Neuronal stem cell (in vitro differentiated cells): Measurements from ENCODE around the gene UCN2.

Source experiments
- DNase-seq: peaks from one replicate; pipeline ENCODE4 v3.0.0-alpha.2; 2013; ENCODE audit warnings: low spot score
- H2AFZ ChIP-seq: one replicate; pipeline ENCODE4 v1.6.1; 2013; ENCODE audit warnings: mild to moderate bottlenecking, low read length, inconsistent platforms
- H2AK5ac ChIP-seq: 2 replicates; pipeline ENCODE4 v1.6.1; 2013; ENCODE audit warnings: low read depth, mild to moderate bottlenecking, inconsistent platforms, low read length, moderate library complexity, mixed read lengths
- H2BK120ac ChIP-seq: 2 replicates; pipeline ENCODE4 v1.6.1; 2013; ENCODE audit warnings: low read depth, mild to moderate bottlenecking, inconsistent platforms, low read length, moderate library complexity, mixed read lengths
- H2BK12ac ChIP-seq: one replicate; pipeline ENCODE4 v1.6.1; 2013; ENCODE audit warnings: low read length, inconsistent platforms
- H2BK15ac ChIP-seq: 2 replicates; pipeline ENCODE4 v1.6.1; 2013; ENCODE audit warnings: mild to moderate bottlenecking, low read length, inconsistent platforms, mixed read lengths
- H2BK5ac ChIP-seq: one replicate; pipeline ENCODE4 v1.6.1; 2013; ENCODE audit warnings: inconsistent platforms, mild to moderate bottlenecking, low read length, moderate library complexity
- H3K14ac ChIP-seq: one replicate; pipeline ENCODE4 v1.6.1; 2013; ENCODE audit warnings: low read length, inconsistent platforms
- H3K18ac ChIP-seq: 2 replicates; pipeline ENCODE4 v1.6.1; 2013; ENCODE audit warnings: low read length, inconsistent platforms
- H3K23ac ChIP-seq: 2 replicates; pipeline ENCODE4 v1.6.1; 2013; ENCODE audit warnings: low read depth, mild to moderate bottlenecking, mixed read lengths, low read length, inconsistent platforms; ENCODE audit not compliant: poor library complexity
- H3K27ac ChIP-seq: replicated peaks from 3 replicates; pipeline ENCODE4 v1.5.1; 2013; ENCODE audit warnings: low read length, inconsistent platforms
- H3K27me3 ChIP-seq, 3 experiments: 2 replicates each; pipeline ENCODE4 v1.6.1; 2013; ENCODE audit warnings: low read length in 3 of 3, mild to moderate bottlenecking in 2 of 3, inconsistent platforms in 1 of 3, low read depth in 1 of 3, mixed read lengths in 1 of 3, moderate library complexity in 1 of 3; ENCODE audit not compliant: control insufficient read depth in 3 of 3, insufficient read depth in 3 of 3
- H3K36me3 ChIP-seq, 2 donors: replicated peaks in 1 of 2; 2 replicates each; pipeline ENCODE4 v1.6.1; 2013; ENCODE audit warnings: low read length in 2 of 2; ENCODE audit not compliant: control insufficient read depth in 2 of 2, insufficient read depth in 2 of 2
- H3K4ac ChIP-seq: 2 replicates; pipeline ENCODE4 v1.6.1; 2013; ENCODE audit warnings: inconsistent platforms, mild to moderate bottlenecking, low read length, moderate library complexity
- H3K4me1 ChIP-seq, 2 donors: 1 replicate in 1 of 2; 2 replicates in 1 of 2; pipeline ENCODE4 v1.6.1; 2013; ENCODE audit warnings: low read length in 2 of 2, low read depth in 1 of 2; ENCODE audit not compliant: control insufficient read depth in 2 of 2, insufficient read depth in 1 of 2
- H3K4me2 ChIP-seq: one replicate; pipeline ENCODE4 v1.6.1; 2013; ENCODE audit warnings: mild to moderate bottlenecking, low read length, inconsistent platforms; ENCODE audit not compliant: insufficient read depth, poor library complexity, severe bottlenecking
- H3K4me3 ChIP-seq, 2 donors: 2 replicates each; pipeline ENCODE4 v1.5.1; 2013; ENCODE audit warnings: low read length in 2 of 2, mild to moderate bottlenecking in 2 of 2, inconsistent platforms in 1 of 2, moderate library complexity in 1 of 2
- H3K79me1 ChIP-seq: one replicate; pipeline ENCODE4 v1.6.1; 2013; ENCODE audit warnings: low read depth, mild to moderate bottlenecking, inconsistent platforms, low read length, moderate library complexity
- H3K9ac ChIP-seq: one replicate; pipeline ENCODE4 v1.6.1; 2013; ENCODE audit warnings: mild to moderate bottlenecking, low read depth, low read length, inconsistent platforms; ENCODE audit not compliant: poor library complexity
- H3K9me3 ChIP-seq, 2 donors: replicated peaks in 1 of 2; 2 replicates each; pipeline versions ENCODE3 to v1.6.1; 2013; ENCODE audit warnings: low read length in 2 of 2, mild to moderate bottlenecking in 2 of 2, inconsistent platforms in 1 of 2, low read depth in 1 of 2, mixed read lengths in 1 of 2, moderate library complexity in 1 of 2; ENCODE audit not compliant: control insufficient read depth in 2 of 2, insufficient read depth in 1 of 2
- H4K8ac ChIP-seq: one replicate; pipeline ENCODE4 v1.6.1; 2013; ENCODE audit warnings: low read depth, mild to moderate bottlenecking, inconsistent platforms, low read length, moderate library complexity
- H4K91ac ChIP-seq: one replicate; pipeline ENCODE4 v1.6.1; 2013; ENCODE audit warnings: low read length, low read depth, mild to moderate bottlenecking, inconsistent platforms; ENCODE audit not compliant: poor library complexity
- WGBS, 2 donors: extraction: QIAGEN DNeasy Blood & Tissue Kit; methylation state at CpG; one replicate each; pipeline ENCODE4 v1.1.7; 2013; ENCODE audit warnings: missing lambda C conversion rate in 2 of 2, mixed read lengths in 1 of 2; ENCODE audit not compliant: insufficient read length in 2 of 2, insufficient replicate concordance in 1 of 2; ENCODE audit errors: extremely low coverage in 2 of 2; 5-methylcytosine and 5-hydroxymethylcytosine counted together

The UCN2 gene

DNA sequence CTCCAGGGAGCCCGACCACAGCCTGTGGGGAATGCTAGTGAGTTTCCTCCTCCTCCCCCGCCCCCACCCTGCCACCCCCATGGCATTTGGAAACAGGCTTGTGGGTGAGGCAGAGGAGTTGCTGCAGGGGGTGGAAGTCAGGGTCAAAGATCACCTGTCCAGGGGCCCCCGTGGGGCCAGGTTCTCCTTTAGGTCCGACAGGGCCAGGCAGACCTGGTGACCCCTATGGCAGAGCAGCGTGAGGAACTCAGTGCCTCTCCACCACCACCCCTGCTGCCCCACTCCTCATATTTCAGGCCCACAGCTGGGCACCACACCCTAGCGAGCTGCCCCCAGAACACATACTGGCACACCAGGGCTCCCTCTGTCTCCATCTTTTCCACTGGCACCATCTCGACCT, 8.9 kb upstream of the UCN2 start:
- no peak overlapping the region for H3K27ac ChIP-seq
- H4K8ac ChIP-seq: no peak overlapping the region
- no peak overlapping the region for H4K91ac ChIP-seq
- no peak overlapping the region for H3K23ac ChIP-seq
- no peak overlapping the region for H2AK5ac ChIP-seq
- H3K79me1 ChIP-seq: peaks cover 2% of the 10 kb centered on the region
- WGBS, 2 donors: no CpG with 5 or more reads among the region's 7 CpGs
- no peak overlapping the region for H3K14ac ChIP-seq
- H3K4me2 ChIP-seq: no peak overlapping the region
- no peaks in the 10 kb centered on the region for H3K9me3 ChIP-seq
- no peak overlapping the region for H3K18ac ChIP-seq
- H2BK120ac ChIP-seq: no peak overlapping the region
- no peak overlapping the region for H2BK15ac ChIP-seq
- H3K4me3 ChIP-seq: no peak overlapping the region
- H2AFZ ChIP-seq: no peak overlapping the region
- peaks cover 0 to 2% of the 10 kb centered on the region in 2 donors for H3K4me1 ChIP-seq
- H3K4ac ChIP-seq: no peak overlapping the region
- no peak overlapping the region for H3K9ac ChIP-seq
- no peak overlapping the region for H2BK5ac ChIP-seq
- H3K36me3 ChIP-seq: peaks cover 5 to 9% of the 10 kb centered on the region in 2 donors
- no peaks in the 10 kb centered on the region for H3K27me3 ChIP-seq
- H2BK12ac ChIP-seq: no peak overlapping the region
- no peak for DNase-seq

GRCh38 chr3:48571938-48572337, 8.4 kb upstream of the UCN2 start:
- Histone ChIP-seq H3K23ac (no peak overlapping the region), H3K79me1 (peaks cover 2% of the 10 kb centered on the region), H3K9me3 (no peaks in the 10 kb centered on the region), H4K8ac (no peak overlapping the region), H3K4me2 (no peak overlapping the region), H2AK5ac (no peak overlapping the region), H3K4me1 (peaks cover 0 to 2% of the 10 kb centered on the region in 2 donors), H2BK12ac (no peak overlapping the region), H3K36me3 (peaks cover 0 to 4% of the 10 kb centered on the region in 2 donors), H3K9ac (peak overlapping the region; percentile 21), H3K27ac (no peak overlapping the region), H2BK15ac (no peak overlapping the region), H2AFZ (no peak overlapping the region), H3K27me3 (no peaks in the 10 kb centered on the region), H2BK5ac (no peak overlapping the region), H3K4me3 (no peak overlapping the region), H2BK120ac (no peak overlapping the region), H3K14ac (no peak overlapping the region), H4K91ac (no peak overlapping the region), H3K4ac (no peak overlapping the region), H3K18ac (no peak overlapping the region)
- no peak for DNase-seq
- no CpG with 5 or more reads among the region's 12 CpGs for whole genome bisulfite sequencing, 2 donors

DNA sequence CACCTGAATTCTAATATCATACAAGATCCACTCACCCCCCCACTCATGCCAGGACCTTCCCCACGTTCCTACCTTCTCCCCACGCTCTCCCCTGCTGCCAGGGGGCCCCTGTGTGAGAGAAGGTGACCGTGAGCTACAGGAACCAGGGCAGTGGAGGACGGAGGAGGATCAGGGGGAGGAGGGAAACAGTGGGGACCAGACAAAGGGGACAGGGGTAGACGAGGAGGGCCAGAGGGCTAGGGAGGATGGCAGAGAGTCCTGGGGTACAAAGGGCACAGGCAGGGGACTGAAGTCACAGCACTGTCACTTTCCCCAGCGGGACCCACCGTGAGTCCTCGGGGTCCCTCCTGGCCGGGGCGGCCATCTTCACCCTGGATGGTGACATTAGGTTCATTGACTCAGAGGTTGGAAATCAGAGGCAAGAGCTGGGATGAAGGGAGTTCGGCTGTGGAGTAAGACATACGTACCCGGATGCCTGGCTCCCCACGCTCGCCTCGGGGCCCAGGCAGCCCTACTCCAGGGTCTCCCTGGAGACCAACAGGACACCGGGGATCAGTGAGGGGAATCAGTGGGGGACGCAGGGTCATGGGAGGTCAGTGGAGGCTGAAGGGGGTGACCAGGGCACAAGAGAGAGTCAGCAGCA, 6.3 kb upstream of the UCN2 start:
- Histone ChIP-seq H3K79me1 (peaks cover 2% of the 10 kb centered on the region), H3K4me1 (peaks cover 0 to 2% of the 10 kb centered on the region in 2 donors), H2BK15ac (no peak overlapping the region), H3K4me3 (no peak overlapping the region), H3K36me3 (peaks cover 0 to 5% of the 10 kb centered on the region in 2 donors), H3K18ac (peak overlapping the region; percentile 48), H3K27ac (no peak overlapping the region), H3K4me2 (no peak overlapping the region), H3K9ac (peak overlapping the region; percentile 70), H4K91ac (no peak overlapping the region), H2BK12ac (no peak overlapping the region), H3K23ac (peak overlapping the region; percentile 75), H3K27me3 (no peaks in the 10 kb centered on the region), H3K9me3 (no peaks in the 10 kb centered on the region), H2BK5ac (no peak overlapping the region), H2BK120ac (no peak overlapping the region), H3K14ac (no peak overlapping the region), H2AFZ (no peak overlapping the region), H2AK5ac (no peak overlapping the region), H4K8ac (no peak overlapping the region), H3K4ac (no peak overlapping the region)
- no peak for DNase-seq
- no CpG with 5 or more reads among the region's 18 CpGs for WGBS, 2 donors

DNA sequence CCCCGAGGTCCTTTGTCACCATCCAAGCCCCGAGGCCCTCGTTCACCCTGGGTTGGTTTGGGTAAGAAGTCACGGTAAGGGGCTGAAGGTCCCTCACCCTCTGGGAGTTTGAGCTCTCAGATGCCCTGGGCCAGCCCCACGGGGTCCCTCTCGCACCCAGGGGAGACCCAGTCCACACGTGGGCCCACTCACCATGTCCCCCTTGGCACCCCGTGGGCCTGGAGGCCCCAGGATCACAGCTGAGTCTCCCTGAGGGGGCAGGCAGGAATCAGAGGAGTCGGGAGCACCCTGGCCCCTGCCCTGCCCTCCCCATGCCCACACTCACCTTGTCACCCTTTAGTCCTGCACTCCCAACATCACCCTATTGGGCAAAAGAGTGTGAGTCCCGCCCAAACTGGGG, 5.8 kb upstream of the UCN2 start:
- Histone ChIP-seq H3K4me2 (no peak overlapping the region), H3K79me1 (peaks cover 2% of the 10 kb centered on the region), H3K27me3 (no peaks in the 10 kb centered on the region), H2AK5ac (no peak overlapping the region), H3K9me3 (no peaks in the 10 kb centered on the region), H4K91ac (no peak overlapping the region), H2BK12ac (no peak overlapping the region), H3K4ac (no peak overlapping the region), H2BK120ac (no peak overlapping the region), H3K27ac (no peak overlapping the region), H2BK5ac (no peak overlapping the region), H4K8ac (no peak overlapping the region), H3K9ac (no peak overlapping the region), H3K4me1 (peaks cover 0 to 4% of the 10 kb centered on the region in 2 donors), H3K36me3 (peaks cover 0 to 5% of the 10 kb centered on the region in 2 donors), H3K4me3 (no peak overlapping the region), H3K14ac (no peak overlapping the region), H3K23ac (no peak overlapping the region), H3K18ac (no peak overlapping the region), H2BK15ac (no peak overlapping the region), H2AFZ (no peak overlapping the region)
- WGBS, 2 donors: no CpG with 5 or more reads among the region's 10 CpGs
- no peak for DNase-seq
